ENCODE measurements around the gene PHYKPL. TPM values are rescaled to one million over a fixed set of nuclear protein-coding genes. Genes with fewer than 3 reads are reported as not detected.
A peak's percentile ranks its signal among the peaks of the same experiment; 100 is the strongest.

PHYKPL gene
- total and polyA plus RNA-seq, 2 of the 8 experiments (the other 6 are each of a cell fraction or from before 2014, with no cell fraction given) = 25.1 to 32.1 TPM

- TF ChIP-seq TAF7 (optimal IDR thresholded peaks at IDR 0.05; ENCODE audit: borderline replicate concordance, low read depth, low read length) = no peak
- TF ChIP-seq CHD1 (IDR thresholded peaks at IDR 0.05; ENCODE audit: low read depth, low read length) = no peak
- TF ChIP-seq SIRT6 (IDR thresholded peaks at IDR 0.05; ENCODE audit: low read length) = no peak
- TF ChIP-seq, protein P1, sequence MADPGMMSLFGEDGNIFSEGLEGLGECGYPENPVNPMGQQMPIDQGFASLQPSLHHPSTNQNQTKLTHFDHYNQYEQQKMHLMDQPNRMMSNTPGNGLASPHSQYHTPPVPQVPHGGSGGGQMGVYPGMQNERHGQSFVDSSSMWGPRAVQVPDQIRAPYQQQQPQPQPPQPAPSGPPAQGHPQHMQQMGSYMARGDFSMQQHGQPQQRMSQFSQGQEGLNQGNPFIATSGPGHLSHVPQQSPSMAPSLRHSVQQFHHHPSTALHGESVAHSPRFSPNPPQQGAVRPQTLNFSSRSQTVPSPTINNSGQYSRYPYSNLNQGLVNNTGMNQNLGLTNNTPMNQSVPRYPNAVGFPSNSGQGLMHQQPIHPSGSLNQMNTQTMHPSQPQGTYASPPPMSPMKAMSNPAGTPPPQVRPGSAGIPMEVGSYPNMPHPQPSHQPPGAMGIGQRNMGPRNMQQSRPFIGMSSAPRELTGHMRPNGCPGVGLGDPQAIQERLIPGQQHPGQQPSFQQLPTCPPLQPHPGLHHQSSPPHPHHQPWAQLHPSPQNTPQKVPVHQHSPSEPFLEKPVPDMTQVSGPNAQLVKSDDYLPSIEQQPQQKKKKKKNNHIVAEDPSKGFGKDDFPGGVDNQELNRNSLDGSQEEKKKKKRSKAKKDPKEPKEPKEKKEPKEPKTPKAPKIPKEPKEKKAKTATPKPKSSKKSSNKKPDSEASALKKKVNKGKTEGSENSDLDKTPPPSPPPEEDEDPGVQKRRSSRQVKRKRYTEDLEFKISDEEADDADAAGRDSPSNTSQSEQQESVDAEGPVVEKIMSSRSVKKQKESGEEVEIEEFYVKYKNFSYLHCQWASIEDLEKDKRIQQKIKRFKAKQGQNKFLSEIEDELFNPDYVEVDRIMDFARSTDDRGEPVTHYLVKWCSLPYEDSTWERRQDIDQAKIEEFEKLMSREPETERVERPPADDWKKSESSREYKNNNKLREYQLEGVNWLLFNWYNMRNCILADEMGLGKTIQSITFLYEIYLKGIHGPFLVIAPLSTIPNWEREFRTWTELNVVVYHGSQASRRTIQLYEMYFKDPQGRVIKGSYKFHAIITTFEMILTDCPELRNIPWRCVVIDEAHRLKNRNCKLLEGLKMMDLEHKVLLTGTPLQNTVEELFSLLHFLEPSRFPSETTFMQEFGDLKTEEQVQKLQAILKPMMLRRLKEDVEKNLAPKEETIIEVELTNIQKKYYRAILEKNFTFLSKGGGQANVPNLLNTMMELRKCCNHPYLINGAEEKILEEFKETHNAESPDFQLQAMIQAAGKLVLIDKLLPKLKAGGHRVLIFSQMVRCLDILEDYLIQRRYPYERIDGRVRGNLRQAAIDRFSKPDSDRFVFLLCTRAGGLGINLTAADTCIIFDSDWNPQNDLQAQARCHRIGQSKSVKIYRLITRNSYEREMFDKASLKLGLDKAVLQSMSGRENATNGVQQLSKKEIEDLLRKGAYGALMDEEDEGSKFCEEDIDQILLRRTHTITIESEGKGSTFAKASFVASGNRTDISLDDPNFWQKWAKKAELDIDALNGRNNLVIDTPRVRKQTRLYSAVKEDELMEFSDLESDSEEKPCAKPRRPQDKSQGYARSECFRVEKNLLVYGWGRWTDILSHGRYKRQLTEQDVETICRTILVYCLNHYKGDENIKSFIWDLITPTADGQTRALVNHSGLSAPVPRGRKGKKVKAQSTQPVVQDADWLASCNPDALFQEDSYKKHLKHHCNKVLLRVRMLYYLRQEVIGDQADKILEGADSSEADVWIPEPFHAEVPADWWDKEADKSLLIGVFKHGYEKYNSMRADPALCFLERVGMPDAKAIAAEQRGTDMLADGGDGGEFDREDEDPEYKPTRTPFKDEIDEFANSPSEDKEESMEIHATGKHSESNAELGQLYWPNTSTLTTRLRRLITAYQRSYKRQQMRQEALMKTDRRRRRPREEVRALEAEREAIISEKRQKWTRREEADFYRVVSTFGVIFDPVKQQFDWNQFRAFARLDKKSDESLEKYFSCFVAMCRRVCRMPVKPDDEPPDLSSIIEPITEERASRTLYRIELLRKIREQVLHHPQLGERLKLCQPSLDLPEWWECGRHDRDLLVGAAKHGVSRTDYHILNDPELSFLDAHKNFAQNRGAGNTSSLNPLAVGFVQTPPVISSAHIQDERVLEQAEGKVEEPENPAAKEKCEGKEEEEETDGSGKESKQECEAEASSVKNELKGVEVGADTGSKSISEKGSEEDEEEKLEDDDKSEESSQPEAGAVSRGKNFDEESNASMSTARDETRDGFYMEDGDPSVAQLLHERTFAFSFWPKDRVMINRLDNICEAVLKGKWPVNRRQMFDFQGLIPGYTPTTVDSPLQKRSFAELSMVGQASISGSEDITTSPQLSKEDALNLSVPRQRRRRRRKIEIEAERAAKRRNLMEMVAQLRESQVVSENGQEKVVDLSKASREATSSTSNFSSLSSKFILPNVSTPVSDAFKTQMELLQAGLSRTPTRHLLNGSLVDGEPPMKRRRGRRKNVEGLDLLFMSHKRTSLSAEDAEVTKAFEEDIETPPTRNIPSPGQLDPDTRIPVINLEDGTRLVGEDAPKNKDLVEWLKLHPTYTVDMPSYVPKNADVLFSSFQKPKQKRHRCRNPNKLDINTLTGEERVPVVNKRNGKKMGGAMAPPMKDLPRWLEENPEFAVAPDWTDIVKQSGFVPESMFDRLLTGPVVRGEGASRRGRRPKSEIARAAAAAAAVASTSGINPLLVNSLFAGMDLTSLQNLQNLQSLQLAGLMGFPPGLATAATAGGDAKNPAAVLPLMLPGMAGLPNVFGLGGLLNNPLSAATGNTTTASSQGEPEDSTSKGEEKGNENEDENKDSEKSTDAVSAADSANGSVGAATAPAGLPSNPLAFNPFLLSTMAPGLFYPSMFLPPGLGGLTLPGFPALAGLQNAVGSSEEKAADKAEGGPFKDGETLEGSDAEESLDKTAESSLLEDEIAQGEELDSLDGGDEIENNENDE (IDR thresholded peaks at IDR 0.05; ENCODE audit: insufficient replicate concordance, low read length) = no peak
- TF ChIP-seq TAF1 (IDR thresholded peaks at IDR 0.05; ENCODE audit: low read depth, low read length) = 0 out of 2 replicates have a peak, but pooled peaks have one; percentile 38
- TF ChIP-seq ASH2L (IDR thresholded peaks at IDR 0.05; ENCODE audit: low read length) = peak; percentile 41
- no peak for TF ChIP-seq CTBP2 (IDR thresholded peaks at IDR 0.05; ENCODE audit: borderline replicate concordance, insufficient read depth, insufficient read length, low read length)
- no peak for TF ChIP-seq CBX5 (IDR thresholded peaks at IDR 0.05; ENCODE audit: low read depth, low read length)
- TF ChIP-seq SAP30 (IDR thresholded peaks at IDR 0.05; ENCODE audit: insufficient read depth, insufficient replicate concordance, low read length) = peak; percentile 69
These were observed 68.5 kb downstream of the PHYKPL start (continued) for GRCh38 chr5:178163772-178164735.
